ENCODE results near the gene WDFY1. TPM values are rescaled to one million over a fixed set of nuclear protein-coding genes. Genes with fewer than 3 reads are reported as not detected.

WDFY1 gene
- total and polyA plus RNA-seq, 2 donors (not counting 1 experiment from before 2014, with no cell fraction given), result 28.8 to 76.0 TPM

DNA sequence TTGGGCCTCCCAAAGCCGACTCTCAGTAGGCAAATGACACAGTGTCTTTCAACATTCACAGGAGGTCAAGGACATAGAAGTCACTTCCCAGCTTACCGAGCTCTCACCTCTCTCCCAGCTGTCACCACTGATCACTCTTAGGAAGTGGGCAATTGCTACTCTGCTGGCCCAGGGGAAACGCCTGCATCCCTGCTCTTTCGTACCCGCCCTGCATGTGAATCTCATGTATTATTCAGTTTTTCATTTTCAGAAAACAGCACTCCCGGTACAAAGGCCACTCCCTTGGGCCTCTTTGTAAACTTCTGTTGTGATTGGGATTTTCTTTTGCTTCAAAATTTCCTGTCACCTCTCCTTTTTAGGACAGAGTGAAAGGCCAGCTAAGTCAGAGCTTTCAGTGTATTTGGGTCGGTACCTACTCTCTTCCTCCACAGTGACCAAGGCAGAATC lies 27.5 kb upstream of the WDFY1 start:
- no peaks in the 10 kb centered on the region for H3K27me3 Mint-ChIP-seq
- Histone ChIP-seq H3K79me2 (ENCODE audit: control insufficient read depth, insufficient read depth, low read length) (no peaks in the 10 kb centered on the region), H3K4me3 (ENCODE audit: control extremely low read depth in 1 of 5, extremely low read depth in 1 of 5, insufficient read depth in 1 of 5, low read depth in 2 of 5, low read length in 4 of 5) (no peak overlapping the region), H3K4me2 (replicated peaks; ENCODE audit: low read depth, low read length, poor library complexity, severe bottlenecking) (no peak overlapping the region), H3K4me1 (ENCODE audit: control insufficient read depth in 2 of 2, insufficient read depth in 2 of 2, low read length in 2 of 2) (peaks cover 0 to 3% of the 10 kb centered on the region in 2 donors), H3K9ac (ENCODE audit: low read length) (no peak overlapping the region), H4K20me1 (ENCODE audit: control insufficient read depth, insufficient read depth, low read length, poor library complexity, severe bottlenecking) (no peaks in the 10 kb centered on the region), H3K36me3 (replicated peaks in 1 of 2; ENCODE audit: control extremely low read depth in 1 of 2, control insufficient read depth in 1 of 2, extremely low read depth in 1 of 2, insufficient read depth in 2 of 2, low read length in 1 of 2) (peaks cover 3 to 13% of the 10 kb centered on the region in 2 experiments), H3K9me3 (ENCODE audit: control extremely low read depth in 1 of 3, control insufficient read depth in 2 of 3, insufficient read depth in 1 of 3, low read length in 2 of 3) (no peaks in the 10 kb centered on the region), H3K27ac (ENCODE audit: low read length in 2 of 2) (no peak overlapping the region), H2AFZ (ENCODE audit: insufficient read depth, low read depth, low read length, poor library complexity, severe bottlenecking) (no peak overlapping the region), H3K27me3 (replicated peaks in 1 of 4; ENCODE audit: control extremely low read depth in 1 of 4, control insufficient read depth in 3 of 4, insufficient read depth in 4 of 4, low read length in 3 of 4) (no peaks in the 10 kb centered on the region)
- H3K27ac Mint-ChIP-seq, result no peak overlapping the region
- 98% methylated on average over 6 of the region's 7 CpGs for WGBS (ENCODE audit: insufficient coverage)
- no peak for TF ChIP-seq CTCF (IDR thresholded peaks at IDR 0.05)
- no peak for TF ChIP-seq EZH2 (IDR thresholded peaks at IDR 0.05; ENCODE audit: borderline replicate concordance, insufficient read depth, low read depth, low read length, poor library complexity, severe bottlenecking)
- ATAC-seq (ENCODE audit: low read depth) (no peak), DNase-seq (no peak)
- CTCF ChIA-PET, result interaction anchor here (0.7 to 10.7 kb wide), 5 partner anchors 12 to 400 kb away, joined by 3 to 211 read pairs (median 47); no protein-coding TSS in a partner anchor
- H3K9me3 Mint-ChIP-seq (ENCODE audit: insufficient read depth), result no peaks in the 10 kb centered on the region
- POLR2A ChIA-PET, result no interaction called here
- no peak overlapping the region for H3K4me3 Mint-ChIP-seq
- intact Hi-C loops (cut with micrococcal nuclease), result loop anchor here (10.0 kb wide), 1 partner anchor 382 kb away; no protein-coding TSS in a partner anchor
- H3K4me1 Mint-ChIP-seq, result peaks cover 3% of the 10 kb centered on the region

GRCh38 chr2:223971731-223972130 lies 26.6 kb upstream of the WDFY1 start:
- Histone ChIP-seq H3K4me1 (ENCODE audit: control insufficient read depth in 2 of 2, insufficient read depth in 2 of 2, low read length in 2 of 2) (peaks cover 0 to 3% of the 10 kb centered on the region in 2 donors), H3K27me3 (replicated peaks in 1 of 4; ENCODE audit: control extremely low read depth in 1 of 4, control insufficient read depth in 3 of 4, insufficient read depth in 4 of 4, low read length in 3 of 4) (no peaks in the 10 kb centered on the region), H3K9me3 (ENCODE audit: control extremely low read depth in 1 of 3, control insufficient read depth in 2 of 3, insufficient read depth in 1 of 3, low read length in 2 of 3) (no peaks in the 10 kb centered on the region), H3K9ac (ENCODE audit: low read length) (no peak overlapping the region), H2AFZ (ENCODE audit: insufficient read depth, low read depth, low read length, poor library complexity, severe bottlenecking) (no peak overlapping the region), H3K27ac (ENCODE audit: low read length in 2 of 2) (no peak overlapping the region), H4K20me1 (ENCODE audit: control insufficient read depth, insufficient read depth, low read length, poor library complexity, severe bottlenecking) (no peaks in the 10 kb centered on the region), H3K36me3 (replicated peaks in 1 of 2; ENCODE audit: control extremely low read depth in 1 of 2, control insufficient read depth in 1 of 2, extremely low read depth in 1 of 2, insufficient read depth in 2 of 2, low read length in 1 of 2) (peaks cover 3 to 20% of the 10 kb centered on the region in 2 experiments), H3K79me2 (ENCODE audit: control insufficient read depth, insufficient read depth, low read length) (no peaks in the 10 kb centered on the region), H3K4me3 (ENCODE audit: control extremely low read depth in 1 of 5, extremely low read depth in 1 of 5, insufficient read depth in 1 of 5, low read depth in 2 of 5, low read length in 4 of 5) (no peak overlapping the region), H3K4me2 (replicated peaks; ENCODE audit: low read depth, low read length, poor library complexity, severe bottlenecking) (no peak overlapping the region)
- ChIA-PET POLR2A (no interaction called here), CTCF (interaction anchor here (0.7 to 10.7 kb wide), 16 partner anchors 8 to 1280 kb away, joined by 3 to 211 read pairs (median 8); no protein-coding TSS in a partner anchor)
- H3K4me3 Mint-ChIP-seq, result no peak overlapping the region
- H3K27me3 Mint-ChIP-seq, result no peaks in the 10 kb centered on the region
- intact Hi-C loops (cut with micrococcal nuclease), result loop anchor here (2.0 to 10.0 kb wide), 3 partner anchors 21 to 477 kb away; no protein-coding TSS in a partner anchor
- no CpG with 5 or more reads among the region's 5 CpGs for WGBS (ENCODE audit: insufficient coverage)
- H3K27ac Mint-ChIP-seq, result no peak overlapping the region
- no peaks in the 10 kb centered on the region for H3K9me3 Mint-ChIP-seq (ENCODE audit: insufficient read depth)
- peaks cover 3% of the 10 kb centered on the region for H3K4me1 Mint-ChIP-seq
- ATAC-seq (ENCODE audit: low read depth) (no peak), DNase-seq (no peak)
- TF ChIP-seq EZH2 (IDR thresholded peaks at IDR 0.05; ENCODE audit: borderline replicate concordance, insufficient read depth, low read depth, low read length, poor library complexity, severe bottlenecking) (no peak), CTCF (IDR thresholded peaks at IDR 0.05) (no peak)

Data from B cell (primary cell).